ENCODE data around the gene SLC16A1.

DNA sequence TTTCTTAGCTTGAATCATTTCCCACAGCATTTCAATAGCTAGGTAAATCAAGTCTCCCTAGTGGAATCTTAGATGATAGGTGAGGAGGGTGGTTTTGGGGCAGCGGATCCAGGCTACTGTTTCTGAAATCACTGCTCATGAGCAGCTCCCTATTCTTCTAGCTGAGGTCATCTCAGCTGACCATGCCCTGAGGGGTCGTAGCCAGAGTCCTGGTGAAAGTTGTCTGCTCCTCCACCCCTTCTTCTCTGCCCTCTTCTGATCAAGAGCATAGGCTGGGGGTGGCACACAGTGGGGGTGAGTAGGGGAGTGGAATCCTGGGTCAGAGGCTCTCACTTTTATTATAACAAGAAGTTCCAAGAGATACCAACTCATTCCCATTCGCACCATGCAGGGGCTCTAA lies 76.2 kb downstream of the SLC16A1 start:
- TF ChIP-seq EZH2phosphoT487 (IDR thresholded peaks at IDR 0.05; ENCODE audit: borderline replicate concordance, low read depth) (no peak), POLR2AphosphoS5 (IDR thresholded peaks at IDR 0.05; ENCODE audit: low read depth, low read length) (no peak), GABPA (IDR thresholded peaks at IDR 0.05; ENCODE audit: low read depth) (no peak)
- TF ChIP-seq, protein P1, sequence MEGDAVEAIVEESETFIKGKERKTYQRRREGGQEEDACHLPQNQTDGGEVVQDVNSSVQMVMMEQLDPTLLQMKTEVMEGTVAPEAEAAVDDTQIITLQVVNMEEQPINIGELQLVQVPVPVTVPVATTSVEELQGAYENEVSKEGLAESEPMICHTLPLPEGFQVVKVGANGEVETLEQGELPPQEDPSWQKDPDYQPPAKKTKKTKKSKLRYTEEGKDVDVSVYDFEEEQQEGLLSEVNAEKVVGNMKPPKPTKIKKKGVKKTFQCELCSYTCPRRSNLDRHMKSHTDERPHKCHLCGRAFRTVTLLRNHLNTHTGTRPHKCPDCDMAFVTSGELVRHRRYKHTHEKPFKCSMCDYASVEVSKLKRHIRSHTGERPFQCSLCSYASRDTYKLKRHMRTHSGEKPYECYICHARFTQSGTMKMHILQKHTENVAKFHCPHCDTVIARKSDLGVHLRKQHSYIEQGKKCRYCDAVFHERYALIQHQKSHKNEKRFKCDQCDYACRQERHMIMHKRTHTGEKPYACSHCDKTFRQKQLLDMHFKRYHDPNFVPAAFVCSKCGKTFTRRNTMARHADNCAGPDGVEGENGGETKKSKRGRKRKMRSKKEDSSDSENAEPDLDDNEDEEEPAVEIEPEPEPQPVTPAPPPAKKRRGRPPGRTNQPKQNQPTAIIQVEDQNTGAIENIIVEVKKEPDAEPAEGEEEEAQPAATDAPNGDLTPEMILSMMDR (IDR thresholded peaks at IDR 0.05), result no peak
